Activated T-helper 1 cell treated with Interleukin-2 at 50 U/mL for 16 hours (primary cell): Measurements from ENCODE around the gene COX17.
"Not testable (repeated sequence)": the region's sequence is repeated elsewhere in the genome, so short reads cannot be mapped to it uniquely, and the experiment has no call there.

Experiments
- DNase-seq: peaks from one replicate; pipeline ENCODE4 v3.0.0-alpha.2; 2020; ENCODE audit warnings: low read depth

Gene COX17, protein sequence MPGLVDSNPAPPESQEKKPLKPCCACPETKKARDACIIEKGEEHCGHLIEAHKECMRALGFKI

DNA sequence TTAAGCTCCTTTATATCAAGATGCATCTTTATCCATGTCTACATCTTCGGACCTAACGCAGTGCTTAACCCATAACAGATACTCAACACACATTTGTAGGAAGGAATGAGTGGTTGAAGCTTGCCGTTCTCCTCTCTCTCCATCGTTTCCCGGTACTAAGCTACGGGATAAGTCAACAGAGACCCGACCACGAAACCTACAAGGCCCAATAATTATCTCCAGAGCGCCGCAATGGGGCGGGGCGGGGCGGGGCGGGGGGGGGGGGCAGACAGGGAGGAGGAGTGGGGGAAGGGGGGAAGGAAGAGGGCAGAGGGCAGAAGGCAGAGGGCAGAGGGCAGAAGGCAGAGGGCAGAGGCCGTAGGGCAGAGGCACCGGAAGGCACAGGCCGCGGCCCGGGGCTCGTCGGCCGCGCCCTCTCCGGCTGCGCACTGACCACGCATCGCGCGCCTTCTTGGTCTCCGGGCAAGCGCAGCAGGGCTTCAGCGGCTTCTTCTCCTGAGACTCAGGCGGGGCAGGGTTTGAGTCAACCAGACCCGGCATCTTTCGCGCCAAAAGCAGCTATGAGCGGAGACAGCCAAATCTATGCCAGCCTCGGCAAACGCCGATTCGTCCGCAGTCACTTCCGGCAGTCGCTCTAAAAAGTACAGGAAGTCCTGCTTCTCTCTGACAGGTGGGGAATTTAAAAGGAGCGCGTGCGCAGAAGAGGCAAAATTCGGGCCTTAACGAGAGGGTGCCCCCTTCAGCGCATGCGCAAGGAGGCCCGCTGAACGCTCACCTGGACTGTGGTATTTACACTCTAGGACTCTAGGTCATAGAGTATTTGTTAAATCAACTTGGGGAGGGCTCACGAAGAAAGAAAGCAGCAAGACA is at the start of gene COX17:
Gene COX17 (minus strand): TSS at position 636 of the 870 bp plus-strand sequence. CDS start 96 bp downstream, at position 540.
- DNase-seq = peak; percentile 93

DNA sequence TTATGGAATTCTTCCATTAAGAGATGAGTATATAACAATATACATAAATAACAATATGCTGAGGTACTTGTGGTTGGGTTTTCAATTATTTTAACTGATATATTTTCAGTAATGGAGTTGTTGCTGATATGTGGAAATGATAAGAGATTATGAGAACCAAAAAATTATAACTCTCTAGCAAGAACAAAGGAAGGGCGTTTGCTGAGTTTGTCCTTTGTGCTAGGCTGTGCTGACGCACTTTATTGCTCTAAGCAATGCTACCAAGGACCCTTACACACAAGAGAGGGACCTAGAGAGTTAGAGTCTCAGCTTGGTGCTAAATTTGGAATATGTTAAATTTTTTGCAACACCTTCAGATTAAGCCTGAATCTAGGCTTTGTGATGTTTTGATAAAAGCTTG is 49.7 kb upstream of the COX17 start:
- DNase-seq = no peak

DNA sequence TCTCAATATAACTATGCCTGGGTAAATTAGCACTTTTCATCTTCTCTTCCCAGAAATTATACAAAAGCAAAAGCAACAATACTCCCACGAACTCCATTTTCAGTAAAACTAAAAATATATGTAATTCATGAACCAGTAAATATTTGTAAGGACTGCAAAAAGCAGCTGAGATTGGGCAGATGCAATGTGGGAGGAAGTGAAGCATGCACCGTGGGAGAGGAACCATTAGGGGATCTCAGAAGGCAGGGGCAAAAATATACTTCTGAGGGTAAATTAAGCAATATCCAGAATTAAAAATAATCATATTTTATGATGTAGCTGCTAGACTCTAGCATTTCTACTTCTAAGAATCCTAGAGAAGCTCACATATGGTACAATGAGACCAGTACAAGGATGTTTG is 45.8 kb upstream of the COX17 start:
- DNase-seq = no peak

GRCh38 chr3:119717520-119717919 is 40.3 kb upstream of the COX17 start:
- DNase-seq = no peak

- DNase-seq = no peak
These were observed 39.8 kb upstream of the COX17 start for GRCh38 chr3:119716998-119717397.

DNA sequence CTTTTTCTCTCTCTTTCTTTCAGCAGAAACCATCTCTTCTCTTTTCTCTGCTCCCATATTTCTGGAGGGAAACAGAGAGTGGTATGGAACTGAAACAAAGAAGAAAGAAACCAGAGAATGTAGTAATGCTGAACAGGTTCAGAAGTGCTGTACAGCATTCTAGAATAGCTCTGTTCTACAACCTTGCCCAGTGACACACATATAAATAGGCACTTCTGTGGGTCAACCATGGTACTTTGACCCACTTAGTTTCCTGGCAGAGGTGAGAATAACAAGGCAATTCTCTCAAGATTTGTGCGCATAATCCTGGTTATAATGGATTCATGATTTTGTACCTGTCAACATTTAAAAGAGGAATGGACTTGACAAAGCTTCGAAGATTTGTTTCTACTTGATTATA is 37.9 kb upstream of the COX17 start:
- no peak for DNase-seq

DNA sequence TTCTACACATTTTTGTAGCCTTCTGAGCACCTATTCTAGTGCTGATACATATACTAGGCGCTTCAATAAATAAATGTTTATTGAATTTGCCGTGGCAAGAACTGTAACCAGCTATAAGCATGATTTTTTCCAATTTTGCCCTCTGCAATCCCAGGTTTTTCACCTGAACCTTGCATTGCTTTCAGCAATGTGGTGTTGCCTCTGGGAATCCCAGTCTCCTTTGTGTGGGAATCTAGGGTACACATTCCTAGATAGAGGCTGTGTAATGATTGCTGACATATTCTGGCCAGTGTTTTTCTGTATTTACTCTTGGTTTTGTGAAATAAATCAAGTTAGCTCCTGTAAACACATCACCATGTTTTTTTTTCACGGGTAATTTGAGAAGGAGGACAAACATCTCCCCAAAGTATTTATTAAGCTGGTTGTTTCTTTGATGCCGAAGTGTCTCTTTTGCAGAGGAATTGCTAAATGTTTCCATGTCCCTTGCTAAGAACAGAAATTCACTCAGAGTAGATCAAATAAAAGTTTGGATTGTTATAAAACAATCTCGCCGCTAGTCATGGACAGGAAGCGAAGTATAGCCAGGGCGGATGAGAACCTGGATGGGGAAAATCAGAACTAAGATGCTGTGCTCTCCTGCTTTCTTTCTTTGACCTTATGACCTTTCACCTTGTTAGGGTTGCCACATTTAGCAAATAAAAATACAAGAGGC is 26.8 kb upstream of the COX17 start:
- DNase-seq = no peak

GRCh38 chr3:119702530-119703527 is 25.6 kb upstream of the COX17 start, which contains the start of gene CFAP91:
Gene CFAP91 (plus strand): TSS chr3:119703022. CDS start chr3:119703099, 77 bp downstream.
- peak; percentile 69 for DNase-seq

- no peak for DNase-seq
These were observed 23.9 kb upstream of the COX17 start for GRCh38 chr3:119700920-119701734.

GRCh38 chr3:119700269-119700919 is 23.2 kb upstream of the COX17 start:
- no peak for DNase-seq

GRCh38 chr3:119697394-119697793 is 20.2 kb upstream of the COX17 start:
- DNase-seq = no peak

- no peak for DNase-seq
These were observed 18.3 kb upstream of the COX17 start for GRCh38 chr3:119695480-119695879.

DNA sequence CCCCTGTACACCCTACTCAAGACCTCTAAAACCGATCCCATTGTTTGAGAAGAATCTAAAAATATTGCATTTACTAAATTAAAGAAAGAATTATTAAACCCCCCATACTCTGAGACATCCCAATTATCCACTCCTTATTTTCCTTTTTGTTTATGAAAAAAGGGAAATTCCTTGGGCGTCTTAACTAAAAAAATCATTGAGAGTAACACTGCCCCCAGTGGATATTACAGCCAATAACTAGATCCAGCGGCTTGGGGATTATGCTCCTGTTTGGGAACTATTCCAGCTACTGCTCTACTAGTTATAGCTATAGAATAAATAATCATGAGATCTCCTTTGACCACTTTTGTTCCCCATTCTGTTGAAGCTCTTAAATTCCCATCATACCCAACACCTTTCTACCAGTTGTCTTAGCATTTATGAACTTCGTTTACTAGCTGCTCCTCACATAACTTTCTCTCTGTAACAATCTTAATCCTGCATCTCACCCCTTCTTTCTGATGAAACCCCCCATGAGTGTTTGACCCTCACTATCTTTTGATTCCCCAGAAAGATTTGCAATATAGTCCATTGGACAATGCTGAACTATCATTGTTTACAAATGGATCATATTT is 12.9 kb upstream of the COX17 start:
- no peak for DNase-seq

DNA sequence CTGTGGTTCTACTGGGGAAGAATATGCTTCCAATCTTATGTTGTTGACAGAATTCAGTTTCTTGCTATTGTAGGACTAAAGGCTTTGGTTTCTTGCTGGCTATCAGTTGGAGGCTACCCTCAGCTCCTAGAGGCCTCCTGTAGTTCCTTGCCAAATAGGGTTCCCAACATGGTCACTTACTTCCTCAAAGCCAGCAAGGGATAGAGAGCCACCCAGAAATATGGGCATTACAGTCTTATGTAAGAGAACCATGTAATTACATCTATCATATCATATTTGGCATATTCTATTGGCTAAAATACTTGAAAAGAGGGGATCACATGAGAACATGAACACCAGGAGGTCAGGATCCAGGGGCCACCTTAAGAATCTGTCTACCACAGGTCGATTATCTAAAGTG is 6.2 kb upstream of the COX17 start:
- DNase-seq = no peak

DNA sequence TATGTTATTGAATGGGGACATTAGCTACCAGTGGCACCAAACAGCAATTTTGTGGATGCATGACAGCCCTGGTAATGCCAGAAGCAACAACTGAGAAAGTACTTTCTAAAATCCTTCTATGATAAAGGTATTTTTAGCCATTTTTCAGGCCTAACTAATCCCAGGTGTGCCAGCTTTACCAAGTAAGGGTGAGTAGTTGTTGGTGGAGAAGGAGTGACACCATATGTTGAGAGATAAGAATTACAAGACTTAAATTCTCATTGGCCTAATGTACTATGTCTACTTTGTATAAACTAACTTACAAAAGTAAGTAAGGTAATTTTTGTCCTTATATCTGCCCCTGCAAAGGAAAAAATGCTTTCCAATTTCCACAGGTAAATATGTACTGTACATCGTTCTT is 4.1 kb upstream of the COX17 start:
- no peak for DNase-seq

- no peak for DNase-seq
These were observed 2.7 kb upstream of the COX17 start for GRCh38 chr3:119679874-119680273.

DNA sequence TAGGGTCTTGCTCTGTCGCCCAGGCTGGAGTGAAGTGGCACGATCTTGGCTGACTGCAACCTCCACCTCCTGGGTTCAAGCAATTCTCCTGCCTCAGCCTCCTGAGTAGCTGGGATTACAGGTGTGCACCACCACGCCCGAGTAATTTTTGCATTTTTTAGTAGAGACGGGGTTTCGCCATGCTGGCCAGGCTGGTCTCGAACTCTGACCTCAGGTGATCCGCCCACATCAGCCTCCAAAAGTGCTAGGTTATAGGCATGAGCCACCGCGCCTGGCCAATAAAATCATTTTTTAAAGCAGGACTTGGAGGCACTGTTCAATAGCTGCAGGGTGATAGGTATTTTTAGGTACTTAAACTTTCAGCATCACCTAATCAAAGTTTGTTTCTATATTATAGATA is 1.0 kb upstream of the COX17 start:
- DNase-seq = not testable (repeated sequence)

- DNase-seq = no peak
These were observed 382 bp upstream of the COX17 start for GRCh38 chr3:119677641-119677934.

DNA sequence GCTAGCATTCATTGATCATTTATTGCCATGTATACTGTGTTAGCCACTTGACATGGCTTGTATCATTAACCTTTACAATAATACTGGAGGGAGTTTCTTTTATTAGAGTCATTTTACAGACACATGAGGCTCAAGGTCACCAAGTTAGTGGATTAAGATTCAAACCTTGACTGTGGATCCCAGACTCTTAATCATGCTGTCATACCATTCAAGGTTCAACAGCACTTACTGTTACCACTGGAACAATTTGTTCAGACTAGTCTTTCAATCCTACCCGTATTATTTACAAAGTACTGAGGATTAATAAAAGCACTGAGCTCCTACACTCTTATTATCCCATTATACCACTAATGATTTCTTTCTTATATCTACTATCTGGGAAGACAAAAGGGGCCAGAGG is 1.2 kb downstream of the COX17 start:
- no peak for DNase-seq

DNA sequence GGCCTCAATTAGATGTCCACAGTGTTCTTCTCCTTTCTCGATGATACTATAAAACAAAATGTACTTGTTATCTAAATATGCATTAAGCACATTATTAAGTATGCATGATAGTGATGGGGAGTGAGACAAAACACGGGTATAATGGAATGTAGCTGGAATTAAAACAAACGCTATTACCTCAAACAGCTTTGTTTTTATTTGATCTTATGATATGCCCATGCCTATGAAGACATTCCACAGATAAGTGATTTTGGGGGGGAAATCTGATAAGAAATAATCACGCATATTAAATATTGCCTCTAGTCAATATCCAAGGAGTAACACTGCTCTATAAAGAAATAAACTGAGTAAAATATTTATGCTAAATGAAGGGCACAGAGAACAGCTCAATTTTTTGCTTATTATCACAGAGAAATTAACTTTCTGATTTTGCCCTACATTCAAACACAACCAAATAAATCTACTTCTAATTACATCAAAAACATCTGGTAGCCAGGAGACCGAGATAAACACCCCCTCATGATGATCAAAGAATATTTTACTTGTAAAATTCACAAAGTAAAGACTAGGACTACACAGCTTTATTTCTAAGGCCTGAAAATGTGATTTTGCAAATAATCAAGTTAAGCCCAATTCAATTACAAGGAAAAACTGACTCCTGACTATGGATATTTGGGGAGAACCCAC is 1.9 kb downstream of the COX17 start:
- DNase-seq = no peak
